ENCODE results near the gene RBM12.
A peak's percentile ranks its signal among the peaks of the same experiment; 100 is the strongest.

Gene RBM12

GRCh38 chr20:35619196-35620095 is 45.3 kb downstream of the RBM12 start:
- 4 to 8% methylated on average over 40 to 45 of the region's 49 CpGs for WGBS, 2 experiments (ENCODE audit: insufficient coverage in 2 of 2)
- peaks cover 17% of the 10 kb centered on the region for H3K36me3 ChIP-seq (ENCODE audit: control insufficient read depth, insufficient read depth, low read length)
- H3K9me3 ChIP-seq (ENCODE audit: control insufficient read depth, low read length) = no peaks in the 10 kb centered on the region
- peaks cover 8% of the 10 kb centered on the region for H3K4me1 ChIP-seq (ENCODE audit: control insufficient read depth, insufficient read depth, low read length, poor library complexity, severe bottlenecking)
- peak overlapping the region; percentile 39 for H3K4me3 ChIP-seq (ENCODE audit: extremely low read depth, insufficient read depth, low read length, poor library complexity, severe bottlenecking)
- H3K27ac ChIP-seq (ENCODE audit: low read depth, low read length, severe bottlenecking) = peak overlapping the region; percentile 23

GRCh38 chr20:35618263-35619131 is 46.2 kb downstream of the RBM12 start:
- Histone ChIP-seq H3K9me3 (ENCODE audit: control insufficient read depth, low read length) (no peaks in the 10 kb centered on the region), H3K36me3 (ENCODE audit: control insufficient read depth, insufficient read depth, low read length) (peaks cover 12% of the 10 kb centered on the region), H3K4me1 (ENCODE audit: control insufficient read depth, insufficient read depth, low read length, poor library complexity, severe bottlenecking) (peaks cover 8% of the 10 kb centered on the region), H3K4me3 (ENCODE audit: extremely low read depth, insufficient read depth, low read length, poor library complexity, severe bottlenecking) (peak overlapping the region; percentile 39), H3K27ac (ENCODE audit: low read depth, low read length, severe bottlenecking) (no peak overlapping the region)
- WGBS, 2 experiments (ENCODE audit: insufficient coverage in 2 of 2) = 33 to 41% methylated on average over 25 to 26 of the region's 35 CpGs

- 23 to 26% methylated on average over 16 to 20 of the region's 22 CpGs for WGBS, 2 experiments (ENCODE audit: insufficient coverage in 2 of 2)
- H3K4me1 ChIP-seq (ENCODE audit: control insufficient read depth, insufficient read depth, low read length, poor library complexity, severe bottlenecking) = peaks cover 8% of the 10 kb centered on the region
- peak overlapping the region; percentile 33 for H3K27ac ChIP-seq (ENCODE audit: low read depth, low read length, severe bottlenecking)
- H3K9me3 ChIP-seq (ENCODE audit: control insufficient read depth, low read length) = no peaks in the 10 kb centered on the region
- H3K36me3 ChIP-seq (ENCODE audit: control insufficient read depth, insufficient read depth, low read length) = peaks cover 12% of the 10 kb centered on the region
- peak overlapping the region; percentile 29 for H3K4me3 ChIP-seq (ENCODE audit: extremely low read depth, insufficient read depth, low read length, poor library complexity, severe bottlenecking)
Measured at GRCh38 chr20:35617397-35618262, 47.1 kb downstream of the RBM12 start.

DNA sequence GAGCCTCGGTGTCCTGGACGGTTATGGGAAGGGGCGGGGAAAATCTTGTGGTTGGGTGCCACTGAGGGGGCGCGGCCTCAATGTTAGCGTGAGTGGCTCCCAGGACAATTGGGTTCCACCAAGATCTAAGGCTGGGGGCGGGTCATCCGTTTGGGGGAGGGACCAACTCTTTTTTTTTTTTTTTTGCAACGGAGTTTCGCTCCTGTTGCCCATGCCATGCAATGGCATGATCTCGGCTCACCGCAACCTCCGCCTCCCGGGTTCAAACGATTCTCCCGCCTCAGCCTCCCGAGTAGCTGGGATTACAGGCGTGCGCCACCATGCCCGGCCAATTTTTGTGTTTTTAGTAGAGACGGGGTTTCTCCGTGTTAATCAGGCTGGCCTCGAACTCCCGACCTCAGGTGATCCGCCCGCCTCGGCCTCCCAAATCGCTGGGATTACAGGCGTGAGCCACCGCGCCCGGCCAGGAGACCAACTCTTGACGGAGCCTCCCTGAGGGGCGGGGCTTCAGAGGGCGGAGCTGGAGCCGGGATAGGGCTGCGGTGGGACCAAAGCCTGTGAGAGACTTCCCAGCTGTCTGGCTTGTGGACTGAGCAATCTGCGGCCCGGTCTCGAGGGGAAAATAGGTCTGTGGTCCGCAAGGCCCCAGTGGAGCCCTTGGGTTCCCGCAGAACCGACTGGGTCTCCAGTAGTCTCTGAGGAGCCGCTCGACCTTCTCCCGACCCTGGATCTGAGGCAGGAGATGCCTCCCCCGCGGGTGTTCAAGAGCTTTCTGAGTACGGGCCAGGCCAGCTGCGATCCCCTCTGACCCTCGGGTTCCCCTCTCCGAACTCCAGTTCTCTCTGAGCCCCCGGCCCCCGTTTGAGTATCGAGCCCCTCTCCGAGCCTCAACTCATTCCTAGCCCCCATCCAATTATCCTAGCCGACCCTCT is 48.0 kb downstream of the RBM12 start:
- Histone ChIP-seq H3K4me1 (ENCODE audit: control insufficient read depth, insufficient read depth, low read length, poor library complexity, severe bottlenecking) (peaks cover 8% of the 10 kb centered on the region), H3K4me3 (ENCODE audit: extremely low read depth, insufficient read depth, low read length, poor library complexity, severe bottlenecking) (peak overlapping the region; percentile 29), H3K36me3 (ENCODE audit: control insufficient read depth, insufficient read depth, low read length) (peaks cover 7% of the 10 kb centered on the region), H3K9me3 (ENCODE audit: control insufficient read depth, low read length) (no peaks in the 10 kb centered on the region), H3K27ac (ENCODE audit: low read depth, low read length, severe bottlenecking) (peak overlapping the region; percentile 90)
- WGBS, 2 experiments (ENCODE audit: insufficient coverage in 2 of 2) = 26% methylated on average over 43 to 54 of the region's 57 CpGs

DNA sequence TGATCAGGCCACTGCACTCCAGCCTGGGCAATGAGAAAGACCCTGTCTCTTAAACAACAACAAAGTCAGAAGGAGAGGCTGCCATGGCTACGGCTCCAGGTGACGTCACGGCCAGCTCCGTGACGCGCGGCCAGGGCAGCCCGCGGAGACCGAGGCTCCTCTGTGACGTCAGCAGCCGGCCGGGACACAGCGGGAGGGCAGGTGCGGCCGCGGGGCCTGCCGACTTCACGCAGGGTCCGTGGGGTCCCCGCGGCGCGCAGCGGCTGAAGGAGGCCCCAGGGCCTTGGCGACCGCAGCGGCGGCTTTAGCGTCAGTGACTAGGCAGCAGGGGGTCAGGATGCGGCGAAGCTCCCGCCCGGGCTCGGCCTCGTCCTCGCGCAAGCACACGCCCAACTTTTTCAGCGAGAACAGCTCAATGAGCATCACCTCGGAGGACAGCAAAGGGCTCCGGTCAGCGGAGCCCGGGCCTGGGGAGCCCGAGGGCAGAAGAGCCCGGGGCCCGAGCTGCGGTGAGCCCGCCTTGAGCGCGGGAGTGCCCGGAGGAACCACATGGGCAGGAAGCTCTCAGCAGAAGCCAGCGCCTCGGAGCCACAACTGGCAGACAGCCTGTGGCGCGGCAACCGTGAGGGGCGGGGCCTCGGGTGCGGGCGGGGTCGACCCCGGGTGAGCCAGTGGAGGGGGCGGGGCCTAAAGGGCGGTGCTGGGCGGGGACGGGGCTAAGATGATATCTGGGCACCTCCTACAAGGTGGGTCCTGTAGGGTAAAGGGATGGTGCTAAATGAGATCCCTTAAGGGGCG is 48.8 kb downstream of the RBM12 start, which contains the start of gene SPAG4:
TSS of gene SPAG4 (plus strand) at position 163 of the 798 bp plus-strand sequence. CDS start at position 338, 175 bp downstream.
- 3 to 5% methylated on average over 30 to 67 of the region's 68 CpGs for WGBS, 2 experiments (ENCODE audit: insufficient coverage in 2 of 2)
- peak within 1 kb of the TSS; percentile 90 for H3K27ac ChIP-seq (ENCODE audit: low read depth, low read length, severe bottlenecking)
- H3K4me3 ChIP-seq (ENCODE audit: extremely low read depth, insufficient read depth, low read length, poor library complexity, severe bottlenecking) = peak within 1 kb of the TSS; percentile 47
- no peaks in the 10 kb centered on the region for H3K9me3 ChIP-seq (ENCODE audit: control insufficient read depth, low read length)
- peaks cover 2% of the 10 kb centered on the region for H3K36me3 ChIP-seq (ENCODE audit: control insufficient read depth, insufficient read depth, low read length)
- H3K4me1 ChIP-seq (ENCODE audit: control insufficient read depth, insufficient read depth, low read length, poor library complexity, severe bottlenecking) = peaks cover 8% of the 10 kb centered on the region

DNA sequence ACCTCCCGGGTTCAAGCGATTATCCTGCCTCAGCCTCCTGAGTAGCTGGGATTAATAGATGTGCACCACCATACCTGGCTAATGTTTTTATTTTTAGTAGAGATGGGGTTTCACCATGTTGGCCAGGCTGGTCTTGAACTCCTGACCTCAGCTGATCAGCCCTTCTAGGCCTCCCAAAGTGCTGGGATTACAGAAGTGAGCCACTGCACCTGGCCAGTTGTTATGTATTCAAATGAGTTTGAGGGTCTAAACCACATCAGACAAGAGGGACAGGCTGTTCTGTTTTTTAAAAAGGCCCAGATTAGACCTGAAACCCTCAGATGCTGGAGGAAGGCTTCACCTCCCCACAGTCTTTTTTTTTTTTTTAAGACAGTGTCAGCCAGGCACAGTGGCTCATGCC is 53.2 kb downstream of the RBM12 start:
- no peak overlapping the region for H3K27ac ChIP-seq (ENCODE audit: low read depth, low read length, severe bottlenecking)
- H3K36me3 ChIP-seq (ENCODE audit: control insufficient read depth, insufficient read depth, low read length) = no peaks in the 10 kb centered on the region
- no peaks in the 10 kb centered on the region for H3K9me3 ChIP-seq (ENCODE audit: control insufficient read depth, low read length)
- 100% methylated on average over 2 of the region's 2 CpGs for WGBS, 2 experiments (ENCODE audit: insufficient coverage in 2 of 2)
- H3K4me3 ChIP-seq (ENCODE audit: extremely low read depth, insufficient read depth, low read length, poor library complexity, severe bottlenecking) = no peak overlapping the region
- H3K4me1 ChIP-seq (ENCODE audit: control insufficient read depth, insufficient read depth, low read length, poor library complexity, severe bottlenecking) = no peaks in the 10 kb centered on the region

DNA sequence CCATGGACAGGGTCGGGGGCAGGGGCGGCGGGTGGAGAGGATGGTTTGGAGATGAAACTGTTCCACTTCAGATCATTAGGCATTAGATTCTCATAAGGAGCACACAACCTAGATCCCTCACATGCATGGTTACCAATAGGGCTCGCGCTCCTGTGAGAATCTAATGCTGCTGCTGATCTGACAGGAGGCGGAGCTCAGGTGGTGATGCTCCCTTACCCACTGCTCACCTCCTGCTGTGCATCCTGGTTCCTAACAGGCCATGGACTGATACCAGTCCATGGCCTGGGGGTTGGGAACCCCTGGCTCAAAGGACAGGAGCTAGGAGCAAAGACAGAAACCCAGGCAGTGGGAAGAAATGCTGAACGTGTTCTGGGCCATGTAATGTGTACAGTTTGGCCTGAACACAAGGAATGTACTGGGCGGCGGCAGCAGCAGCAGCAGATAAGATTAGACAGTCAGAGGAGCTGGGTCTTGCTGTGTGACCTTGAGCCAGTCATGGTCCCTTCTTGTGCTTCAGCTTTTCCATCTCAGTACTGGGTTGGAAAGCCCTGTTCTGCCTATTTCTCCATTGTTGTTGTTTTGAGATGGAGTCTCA is 53.8 kb downstream of the RBM12 start:
- H3K4me3 ChIP-seq (ENCODE audit: extremely low read depth, insufficient read depth, low read length, poor library complexity, severe bottlenecking) = no peak overlapping the region
- H3K36me3 ChIP-seq (ENCODE audit: control insufficient read depth, insufficient read depth, low read length) = no peaks in the 10 kb centered on the region
- H3K4me1 ChIP-seq (ENCODE audit: control insufficient read depth, insufficient read depth, low read length, poor library complexity, severe bottlenecking) = no peaks in the 10 kb centered on the region
- 88 to 98% methylated on average over 3 to 6 of the region's 9 CpGs for WGBS, 2 experiments (ENCODE audit: insufficient coverage in 2 of 2)
- no peak overlapping the region for H3K27ac ChIP-seq (ENCODE audit: low read depth, low read length, severe bottlenecking)
- no peaks in the 10 kb centered on the region for H3K9me3 ChIP-seq (ENCODE audit: control insufficient read depth, low read length)

- WGBS, 2 experiments (ENCODE audit: insufficient coverage in 2 of 2) = 90 to 91% methylated on average over 10 to 11 of the region's 14 CpGs
- no peak overlapping the region for H3K27ac ChIP-seq (ENCODE audit: low read depth, low read length, severe bottlenecking)
- H3K9me3 ChIP-seq (ENCODE audit: control insufficient read depth, low read length) = no peaks in the 10 kb centered on the region
- H3K4me3 ChIP-seq (ENCODE audit: extremely low read depth, insufficient read depth, low read length, poor library complexity, severe bottlenecking) = no peak overlapping the region
- H3K4me1 ChIP-seq (ENCODE audit: control insufficient read depth, insufficient read depth, low read length, poor library complexity, severe bottlenecking) = no peaks in the 10 kb centered on the region
- no peaks in the 10 kb centered on the region for H3K36me3 ChIP-seq (ENCODE audit: control insufficient read depth, insufficient read depth, low read length)
Measured at GRCh38 chr20:35607003-35607735, 57.5 kb downstream of the RBM12 start.

Data from mesodermal cell (in vitro differentiated cells).